Measurements from ENCODE around the gene PHF2. TPM values are rescaled to one million over a fixed set of nuclear protein-coding genes. Genes with fewer than 3 reads are reported as not detected.

Gene PHF2
- total and polyA plus RNA-seq, 2 of the 8 experiments (the other 6 are each of a cell fraction or from before 2014, with no cell fraction given): 3.4 to 9.4 TPM

DNA sequence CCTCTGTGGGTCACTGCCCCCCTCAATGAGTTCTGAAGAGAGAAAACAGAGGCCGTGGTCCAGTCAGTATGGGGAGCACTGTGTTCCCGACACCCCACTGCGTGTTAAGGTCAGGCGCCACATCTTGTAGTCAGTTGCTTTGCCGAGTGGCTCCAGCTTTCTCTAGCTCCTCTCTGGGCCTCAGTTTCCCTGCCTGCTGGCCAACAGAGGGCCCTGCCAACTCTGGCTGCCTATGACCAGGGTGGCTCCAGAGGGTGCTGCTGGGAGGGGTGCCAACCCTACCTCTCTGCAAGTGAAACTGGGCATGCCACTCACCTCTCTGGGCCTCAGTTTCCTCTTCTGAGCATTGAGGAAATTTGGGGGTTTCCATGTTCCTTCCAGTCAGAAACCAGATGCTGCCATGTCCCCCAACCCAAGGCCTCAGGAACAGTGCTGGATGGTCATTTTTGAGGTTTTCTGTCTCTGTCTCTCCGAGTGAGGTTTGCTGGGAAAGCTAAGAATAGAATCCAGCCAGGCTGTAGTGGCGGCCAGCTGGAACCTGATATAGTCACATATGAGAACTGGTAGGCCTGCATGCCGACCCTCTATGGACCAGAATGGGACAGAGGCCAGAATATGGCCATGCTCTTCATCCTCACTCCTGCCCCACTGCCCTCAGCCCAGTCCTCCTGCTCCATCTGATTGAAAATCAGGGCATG lies 132.1 kb downstream of the PHF2 start (continued):
- TF ChIP-seq EP300 (IDR thresholded peaks at IDR 0.05; ENCODE audit: borderline replicate concordance in 1 of 2, low read depth in 2 of 2, low read length in 2 of 2): no peak
- no peak for TF ChIP-seq YY1 (IDR thresholded peaks at IDR 0.05; ENCODE audit: low read depth, low read length)
- no peak for TF ChIP-seq JUND (IDR thresholded peaks at IDR 0.05; ENCODE audit: low read length)
- no peak for TF ChIP-seq KDM5A (IDR thresholded peaks at IDR 0.05; ENCODE audit: low read length)
- TF ChIP-seq POLR2AphosphoS5 (IDR thresholded peaks at IDR 0.05; ENCODE audit: low read depth, low read length): no peak
- no peak for TF ChIP-seq SP1 (IDR thresholded peaks at IDR 0.05; ENCODE audit: low read depth, low read length)

All from H1 (cell line).